Hematopoietic multipotent progenitor cell treated with erythropoietin and hydrocortisone succinate and interleukin-3 and kit ligand, for 15 days (in vitro differentiated cells): ENCODE measurements around the gene ARHGEF19.

Experiments used
- DNase-seq: peaks from one replicate; pipeline ENCODE4 v3.0.0-alpha.2; 2015; ENCODE audit warnings: low spot score

Gene ARHGEF19

GRCh38 chr1:16148329-16149092, 63.9 kb downstream of the ARHGEF19 start:
- DNase-seq = no peak
